Measurements from ENCODE around the gene ACYP1.

Gene ACYP1

GRCh38 chr14:75010472-75011093, 53.2 kb downstream of the ACYP1 start:
- Histone ChIP-seq H3K4me1 (ENCODE audit: low read length) (no peaks in the 10 kb centered on the region), H3K79me2 (ENCODE audit: low read length) (no peaks in the 10 kb centered on the region), H3K9me2 (replicated peaks; ENCODE audit: insufficient read depth, low read length) (no peaks in the 10 kb centered on the region), H3K36me3 (replicated peaks; ENCODE audit: insufficient read depth, low read length) (no peaks in the 10 kb centered on the region), H3K27me3 (replicated peaks; ENCODE audit: insufficient read depth, low read length) (no peaks in the 10 kb centered on the region), H3F3A (ENCODE audit: insufficient read depth, low read length) (no peaks in the 10 kb centered on the region), H3K4me3 (ENCODE audit: low read length) (no peak overlapping the region), H3K9me3 (replicated peaks; ENCODE audit: insufficient read depth, low read length) (no peaks in the 10 kb centered on the region), H3K4me2 (ENCODE audit: low read depth, low read length) (no peak overlapping the region), H3K9ac (ENCODE audit: low read length) (no peak overlapping the region), H2AFZ (ENCODE audit: low read length) (no peak overlapping the region), H3K27ac (ENCODE audit: low read length) (no peak overlapping the region), H4K20me1 (ENCODE audit: insufficient read depth, low read length) (no peaks in the 10 kb centered on the region)
- DNase-seq, result no peak
- TF ChIP-seq CTCF (IDR thresholded peaks at IDR 0.05; ENCODE audit: low read length), result no peak

- no peaks in the 10 kb centered on the region for H3K4me1 ChIP-seq (ENCODE audit: low read length)
- H3K4me3 ChIP-seq (ENCODE audit: low read length), result no peak overlapping the region
- DNase-seq, result no peak
- no peaks in the 10 kb centered on the region for H3F3A ChIP-seq (ENCODE audit: insufficient read depth, low read length)
- TF ChIP-seq CTCF (IDR thresholded peaks at IDR 0.05; ENCODE audit: low read length) (no peak), EZH2 (optimal IDR thresholded peaks at IDR 0.05; ENCODE audit: low read depth, low read length) (no peak), EZH2phosphoT487 (IDR thresholded peaks at IDR 0.05; ENCODE audit: low read length) (no peak)
- no peak overlapping the region for H3K27ac ChIP-seq (ENCODE audit: low read length)
- H4K20me1 ChIP-seq (ENCODE audit: insufficient read depth, low read length), result no peaks in the 10 kb centered on the region
- H3K36me3 ChIP-seq (replicated peaks; ENCODE audit: insufficient read depth, low read length), result no peaks in the 10 kb centered on the region
- no peaks in the 10 kb centered on the region for H3K9me2 ChIP-seq (replicated peaks; ENCODE audit: insufficient read depth, low read length)
- H3K9ac ChIP-seq (ENCODE audit: low read length), result no peak overlapping the region
- H2AFZ ChIP-seq (ENCODE audit: low read length), result no peak overlapping the region
- no peak overlapping the region for H3K4me2 ChIP-seq (ENCODE audit: low read depth, low read length)
- peaks cover 2% of the 10 kb centered on the region for H3K79me2 ChIP-seq (ENCODE audit: low read length)
- no peaks in the 10 kb centered on the region for H3K27me3 ChIP-seq (replicated peaks; ENCODE audit: insufficient read depth, low read length)
- H3K9me3 ChIP-seq (replicated peaks; ENCODE audit: insufficient read depth, low read length), result no peaks in the 10 kb centered on the region
These were observed 54.6 kb downstream of the ACYP1 start for GRCh38 chr14:75009176-75009575.

- H3K79me2 ChIP-seq (ENCODE audit: low read length), result peaks cover 16% of the 10 kb centered on the region
- DNase-seq, result no peak
- H3K36me3 ChIP-seq (replicated peaks; ENCODE audit: insufficient read depth, low read length), result no peaks in the 10 kb centered on the region
- H3K9me2 ChIP-seq (replicated peaks; ENCODE audit: insufficient read depth, low read length), result no peaks in the 10 kb centered on the region
- no peak overlapping the region for H3K9ac ChIP-seq (ENCODE audit: low read length)
- no peaks in the 10 kb centered on the region for H3K27me3 ChIP-seq (replicated peaks; ENCODE audit: insufficient read depth, low read length)
- no peak overlapping the region for H3K4me3 ChIP-seq (ENCODE audit: low read length)
- H3K4me1 ChIP-seq (ENCODE audit: low read length), result 0 out of 2 replicates have a peak, but pooled peaks cover 5% of the 10 kb centered on the region
- no peak overlapping the region for H3K27ac ChIP-seq (ENCODE audit: low read length)
- H3K9me3 ChIP-seq (replicated peaks; ENCODE audit: insufficient read depth, low read length), result no peaks in the 10 kb centered on the region
- TF ChIP-seq EZH2phosphoT487 (IDR thresholded peaks at IDR 0.05; ENCODE audit: low read length) (no peak), CTCF (IDR thresholded peaks at IDR 0.05; ENCODE audit: low read length) (no peak), EZH2 (optimal IDR thresholded peaks at IDR 0.05; ENCODE audit: low read depth, low read length) (no peak)
- H2AFZ ChIP-seq (ENCODE audit: low read length), result no peak overlapping the region
- no peak overlapping the region for H3K4me2 ChIP-seq (ENCODE audit: low read depth, low read length)
- H3F3A ChIP-seq (ENCODE audit: insufficient read depth, low read length), result no peaks in the 10 kb centered on the region
- H4K20me1 ChIP-seq (ENCODE audit: insufficient read depth, low read length), result no peaks in the 10 kb centered on the region
These were observed 58.5 kb downstream of the ACYP1 start for GRCh38 chr14:75005357-75005756.

Data from MM.1S (cell line).